ENCODE results near the gene GLTPD2.

Gene GLTPD2

GRCh38 chr17:4785311-4786105 lies 3.3 kb upstream of the GLTPD2 start:
- H3K4me2 ChIP-seq (ENCODE audit: low read length): no peak overlapping the region
- H3K79me2 ChIP-seq (ENCODE audit: control insufficient read depth, low read length): no peaks in the 10 kb centered on the region
- no peaks in the 10 kb centered on the region for H3K36me3 ChIP-seq (ENCODE audit: control insufficient read depth, low read length)
- TF ChIP-seq CTCF (IDR thresholded peaks at IDR 0.05; ENCODE audit: low read depth, low read length, poor library complexity, severe bottlenecking) (no peak), EZH2phosphoT487 (IDR thresholded peaks at IDR 0.05; ENCODE audit: borderline replicate concordance, low read length) (no peak)
- H3F3A ChIP-seq (ENCODE audit: control insufficient read depth, insufficient read depth): peaks cover 4% of the 10 kb centered on the region; the same call in 1 of the 2 replicates
- H3K4me1 ChIP-seq (ENCODE audit: control insufficient read depth, low read length): peaks cover 12% of the 10 kb centered on the region
- H3K27ac ChIP-seq (ENCODE audit: low read depth, low read length): no peak overlapping the region
- no peak overlapping the region for H3K4me3 ChIP-seq (ENCODE audit: low read length)
- H4K20me1 ChIP-seq (ENCODE audit: control insufficient read depth, insufficient read depth, low read depth, low read length): no peaks in the 10 kb centered on the region
- no peaks in the 10 kb centered on the region for H3K9me3 ChIP-seq (ENCODE audit: control insufficient read depth, insufficient read depth, low read length)
- H3K9me2 ChIP-seq (replicated peaks; ENCODE audit: control insufficient read depth, low read length): no peaks in the 10 kb centered on the region
- peaks cover 12% of the 10 kb centered on the region for H3K27me3 ChIP-seq (ENCODE audit: control insufficient read depth, low read length)

DNA sequence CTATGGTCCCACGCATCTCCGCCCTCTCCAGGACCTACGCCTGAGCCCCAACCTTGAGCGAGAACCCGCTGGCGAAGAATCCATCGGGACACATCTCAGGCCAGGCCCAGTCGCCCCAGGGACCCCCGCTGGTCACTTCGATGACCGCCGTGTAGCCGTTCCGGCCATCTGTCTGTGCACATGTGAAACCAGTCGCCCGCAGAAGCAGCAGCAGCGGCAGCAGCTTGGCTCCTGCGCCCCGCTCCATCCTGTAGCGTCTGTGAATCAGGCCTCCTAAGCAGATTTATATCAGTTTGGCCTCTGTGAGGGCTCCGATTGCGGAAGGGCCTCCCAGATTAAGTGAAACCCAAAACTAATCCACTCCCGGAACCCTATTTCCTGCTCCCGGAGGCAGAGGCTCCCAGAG lies 2.7 kb upstream of the GLTPD2 start, which contains the start of gene VMO1:
VMO1 (minus strand) TSS at position 259 of the 406 bp plus-strand sequence; CDS start at position 247, 12 bp downstream.
- H3K4me3 ChIP-seq (ENCODE audit: low read length): no peak within 1 kb of the TSS
- H3K9me2 ChIP-seq (replicated peaks; ENCODE audit: control insufficient read depth, low read length): no peaks in the 10 kb centered on the region
- H3K36me3 ChIP-seq (ENCODE audit: control insufficient read depth, low read length): no peaks in the 10 kb centered on the region
- H3K9me3 ChIP-seq (ENCODE audit: control insufficient read depth, insufficient read depth, low read length): no peaks in the 10 kb centered on the region
- TF ChIP-seq CTCF (IDR thresholded peaks at IDR 0.05; ENCODE audit: low read depth, low read length, poor library complexity, severe bottlenecking) (no peak), EZH2phosphoT487 (IDR thresholded peaks at IDR 0.05; ENCODE audit: borderline replicate concordance, low read length) (no peak)
- no peak within 1 kb of the TSS for H3K27ac ChIP-seq (ENCODE audit: low read depth, low read length)
- H3K4me1 ChIP-seq (ENCODE audit: control insufficient read depth, low read length): peaks cover 15% of the 10 kb centered on the region
- H3K27me3 ChIP-seq (ENCODE audit: control insufficient read depth, low read length): peaks cover 12% of the 10 kb centered on the region
- H3F3A ChIP-seq (ENCODE audit: control insufficient read depth, insufficient read depth): peaks cover 4% of the 10 kb centered on the region; the same call in 1 of the 2 replicates
- H3K4me2 ChIP-seq (ENCODE audit: low read length): no peak within 1 kb of the TSS
- H3K79me2 ChIP-seq (ENCODE audit: control insufficient read depth, low read length): no peaks in the 10 kb centered on the region
- H4K20me1 ChIP-seq (ENCODE audit: control insufficient read depth, insufficient read depth, low read depth, low read length): no peaks in the 10 kb centered on the region

- no peak for TF ChIP-seq CTCF (IDR thresholded peaks at IDR 0.05; ENCODE audit: low read depth, low read length, poor library complexity, severe bottlenecking)
- no peak for TF ChIP-seq EZH2phosphoT487 (IDR thresholded peaks at IDR 0.05; ENCODE audit: borderline replicate concordance, low read length)
- Histone ChIP-seq H3K9me3 (ENCODE audit: control insufficient read depth, insufficient read depth, low read length) (no peaks in the 10 kb centered on the region), H3K4me1 (ENCODE audit: control insufficient read depth, low read length) (peaks cover 15% of the 10 kb centered on the region), H4K20me1 (ENCODE audit: control insufficient read depth, insufficient read depth, low read depth, low read length) (no peaks in the 10 kb centered on the region), H3K36me3 (ENCODE audit: control insufficient read depth, low read length) (no peaks in the 10 kb centered on the region), H3K4me3 (ENCODE audit: low read length) (no peak overlapping the region), H3K9me2 (replicated peaks; ENCODE audit: control insufficient read depth, low read length) (no peaks in the 10 kb centered on the region), H3K4me2 (ENCODE audit: low read length) (no peak overlapping the region), H3K27ac (ENCODE audit: low read depth, low read length) (no peak overlapping the region), H3K27me3 (ENCODE audit: control insufficient read depth, low read length) (peaks cover 12% of the 10 kb centered on the region), H3K79me2 (ENCODE audit: control insufficient read depth, low read length) (no peaks in the 10 kb centered on the region), H3F3A (ENCODE audit: control insufficient read depth, insufficient read depth) (peaks cover 4% of the 10 kb centered on the region; the same call in 1 of the 2 replicates)
These were observed 2.2 kb upstream of the GLTPD2 start for GRCh38 chr17:4786516-4786915.
